NCI-H2227 (cell line): Measurements from ENCODE around the gene FAM25A.
"Not testable (repeated sequence)": the region's sequence is repeated elsewhere in the genome, so short reads cannot be mapped to it uniquely, and the experiment has no call there.

Source experiments
- DNase-seq: peaks from one replicate; lab custom pipeline; 2025; ENCODE audit not compliant: unreplicated experiment; lab: John Stamatoyannopoulos, UW

The FAM25A gene

DNA sequence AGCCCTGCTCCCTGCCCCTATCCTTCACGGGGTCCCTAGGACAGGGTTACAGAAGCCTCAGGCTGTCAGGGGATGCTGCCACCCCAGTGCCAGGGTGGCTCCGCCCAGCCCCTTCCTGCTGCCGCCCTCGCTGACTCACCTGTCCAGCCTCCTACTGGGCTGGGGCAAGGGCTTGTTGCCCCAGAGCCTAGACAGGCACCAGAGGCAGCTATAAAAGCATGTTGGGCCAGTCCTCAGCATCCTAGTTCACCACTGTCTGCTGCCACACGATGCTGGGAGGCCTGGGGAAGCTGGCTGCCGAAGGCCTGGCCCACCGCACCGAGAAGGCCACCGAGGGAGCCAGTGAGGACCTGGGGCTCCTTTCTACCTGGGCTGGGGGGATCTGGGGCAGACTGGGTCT is at the start of gene FAM25A:
FAM25A (plus strand) TSS at position 239 of the 400 bp plus-strand sequence; CDS start at position 270, 31 bp downstream.
- not testable (repeated sequence) for DNase-seq

DNA sequence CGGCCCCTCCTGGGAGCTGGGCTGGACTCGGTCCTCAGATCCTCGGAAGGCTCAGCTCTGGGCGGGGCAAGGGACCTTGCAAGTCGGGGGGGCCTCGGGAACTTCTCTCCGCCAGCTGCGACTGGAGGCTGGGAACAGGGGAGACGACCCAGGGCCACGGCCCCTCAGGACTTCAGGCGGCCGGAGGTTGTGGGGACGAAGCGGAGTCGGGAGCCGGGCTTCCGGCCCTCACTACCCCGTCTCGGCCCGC is 49.2 kb upstream of the FAM25A start:
- peak; percentile 66 for DNase-seq

DNA sequence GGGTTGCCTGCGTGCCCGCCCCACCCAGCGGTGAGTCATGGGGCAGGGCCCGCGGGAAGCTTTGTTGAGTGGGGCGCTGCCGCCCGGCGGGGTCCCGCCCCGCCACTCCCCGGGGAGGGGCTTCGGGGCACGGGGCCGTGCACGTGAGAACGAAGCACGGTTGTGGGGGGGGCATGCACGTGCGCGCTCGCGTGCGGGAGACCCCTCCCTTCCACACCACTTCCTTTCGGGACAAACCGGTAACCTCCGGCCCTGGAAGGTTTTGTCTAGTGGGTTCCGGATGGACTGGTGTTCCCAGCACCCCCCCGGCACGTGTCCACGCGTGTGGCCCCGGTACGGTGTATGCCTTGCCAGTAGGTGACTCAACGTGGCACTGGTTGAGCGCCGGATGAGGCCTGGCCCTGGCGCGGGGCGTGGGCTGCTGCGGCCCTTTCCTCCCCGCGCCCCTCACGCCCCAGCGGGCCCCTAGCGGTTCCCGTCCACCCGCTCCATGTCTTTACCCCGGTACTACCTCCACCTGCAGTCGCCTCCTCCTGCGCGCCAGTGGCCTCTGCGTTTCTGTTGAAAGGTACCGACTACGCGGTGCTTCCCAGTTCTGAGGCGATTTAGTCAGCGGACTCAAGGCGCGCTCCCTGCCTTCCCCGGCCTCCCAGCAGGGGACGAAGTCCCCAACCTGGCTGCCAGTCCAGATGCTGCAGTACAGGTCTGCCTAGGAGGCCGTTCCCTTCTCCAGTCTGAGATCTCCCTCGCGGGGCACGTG is 48.7 kb upstream of the FAM25A start:
- DNase-seq, result peak; percentile 85

DNA sequence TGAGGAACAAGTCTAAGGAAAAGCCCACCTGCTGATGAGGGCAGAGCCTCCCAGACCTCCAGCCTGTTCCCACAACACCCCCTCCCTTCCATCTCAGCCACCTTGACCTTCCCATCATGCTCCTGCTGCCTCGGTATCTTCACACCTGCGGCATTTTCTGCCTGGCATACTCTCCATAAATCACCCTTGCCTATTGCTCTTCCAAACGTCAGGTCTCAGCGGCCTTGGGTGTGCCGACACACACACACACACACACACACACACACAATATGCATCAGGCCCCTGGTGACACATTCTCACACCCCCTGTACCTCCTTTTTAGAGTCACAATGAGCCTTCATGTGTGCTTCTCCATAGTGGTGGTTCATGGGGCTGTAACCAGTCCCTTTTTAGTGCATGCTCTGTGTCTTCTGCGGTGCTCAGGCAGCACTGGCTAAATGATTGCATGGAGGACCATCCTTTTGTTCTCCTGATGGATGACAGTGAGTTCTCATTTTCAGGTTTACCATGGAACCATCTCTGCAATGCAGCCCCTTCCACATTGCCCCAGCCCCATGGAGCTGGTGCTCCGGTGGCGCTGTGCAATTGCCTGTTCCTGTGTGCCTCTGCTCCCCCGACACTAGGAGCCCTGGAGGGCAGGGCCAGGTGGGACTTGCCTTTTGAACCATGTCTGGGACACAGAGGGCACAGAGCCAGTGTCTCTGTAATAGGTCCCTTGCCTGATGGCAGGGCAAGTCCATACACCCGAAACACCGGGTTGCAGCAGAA is 47.3 kb upstream of the FAM25A start:
- no peak for DNase-seq

DNA sequence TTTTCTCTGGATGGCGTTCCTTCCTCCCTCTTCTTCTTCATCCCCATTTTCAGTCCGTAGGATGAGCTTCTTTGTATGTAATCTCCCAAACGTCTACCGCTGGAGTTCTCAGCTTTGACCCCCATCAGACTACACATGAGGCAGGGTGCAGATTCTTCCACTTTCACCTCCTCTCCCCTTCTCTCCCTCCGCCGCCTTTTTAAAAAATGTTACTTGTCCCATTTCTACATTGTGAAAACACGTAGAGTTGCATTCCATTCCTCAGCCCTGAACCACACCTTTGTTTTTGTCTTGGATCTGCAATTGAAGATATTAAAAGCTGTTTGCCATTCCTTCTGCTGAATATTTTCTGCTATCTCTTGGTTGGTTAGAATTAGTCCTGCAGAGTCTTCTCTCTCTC is 45.6 kb upstream of the FAM25A start:
- DNase-seq, result no peak

DNA sequence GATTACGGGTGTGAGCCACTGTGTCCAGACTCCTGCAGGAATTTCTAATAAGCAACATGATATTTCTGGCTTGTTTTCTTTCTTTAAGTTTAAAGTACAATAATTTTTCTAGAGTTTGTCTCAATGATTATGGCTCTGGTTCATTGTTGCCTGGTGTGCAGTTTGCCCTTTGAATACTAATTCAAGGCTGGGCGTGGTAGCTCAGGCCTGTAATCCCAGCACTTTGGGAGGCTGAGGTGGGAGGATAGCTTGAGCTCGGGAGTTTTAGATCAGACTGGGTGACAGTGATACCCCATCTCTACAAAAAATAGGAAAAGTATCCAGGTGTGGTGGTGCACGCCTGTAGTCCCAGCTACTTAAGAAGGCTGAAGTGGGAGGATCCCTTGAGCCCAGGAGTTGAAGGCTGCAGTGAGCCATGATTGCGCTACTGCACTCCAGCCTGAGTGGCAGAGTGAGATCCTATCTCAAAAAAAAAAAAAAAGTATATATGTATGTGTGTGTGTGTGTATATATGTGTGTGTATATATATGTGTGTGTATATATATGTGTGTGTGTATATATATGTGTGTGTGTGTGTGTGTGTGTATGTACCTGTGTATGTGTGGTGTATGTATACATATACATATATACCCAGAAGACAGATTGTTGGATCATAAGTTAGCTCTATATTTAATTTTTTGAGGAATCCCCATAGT is 43.6 kb upstream of the FAM25A start:
- no peak for DNase-seq

DNA sequence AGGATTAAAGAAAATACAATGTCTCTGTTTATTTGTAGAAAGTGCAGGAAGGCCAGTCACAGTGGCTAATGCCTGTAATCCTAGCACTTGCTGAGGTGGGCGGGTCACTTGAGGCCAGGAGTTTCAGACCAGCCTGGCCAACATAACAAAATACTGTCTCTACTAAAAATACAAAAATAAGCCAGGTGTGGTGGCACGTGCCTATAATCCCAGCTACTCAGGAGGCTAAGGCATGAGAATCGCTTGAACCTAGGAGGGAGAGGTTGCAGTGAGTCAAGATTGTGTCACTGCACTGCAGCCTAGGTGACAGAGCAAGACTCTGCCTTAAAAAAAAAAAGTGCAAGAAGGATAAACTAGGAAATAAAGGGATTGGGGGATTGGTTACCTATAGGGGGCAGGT is 41.6 kb upstream of the FAM25A start:
- not testable (repeated sequence) for DNase-seq

DNA sequence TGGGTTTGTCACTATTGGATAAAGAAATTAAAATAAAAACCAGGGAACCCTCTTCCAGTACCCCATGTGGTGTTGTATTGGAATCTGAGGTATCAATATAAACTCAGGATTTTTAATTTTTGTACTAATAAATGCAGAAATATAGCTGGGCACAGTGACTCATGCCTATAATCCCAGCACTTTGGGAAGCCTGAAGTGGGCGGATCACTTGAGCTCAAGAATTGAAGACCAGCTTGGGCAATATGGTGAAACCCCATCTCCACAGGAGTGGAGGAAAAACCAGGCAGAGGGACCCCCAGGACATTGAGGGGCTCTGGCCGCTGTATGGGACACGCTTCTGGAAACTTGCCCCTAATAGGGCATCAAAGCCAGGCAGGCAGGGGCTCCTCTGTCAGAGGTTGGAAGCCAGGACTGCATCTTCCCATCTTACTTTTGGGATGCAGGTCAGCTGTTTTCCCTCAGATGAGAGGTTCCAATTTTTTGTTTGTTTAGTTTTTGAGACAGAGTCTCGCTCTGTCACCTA is 40.7 kb upstream of the FAM25A start:
- DNase-seq, result no peak

DNA sequence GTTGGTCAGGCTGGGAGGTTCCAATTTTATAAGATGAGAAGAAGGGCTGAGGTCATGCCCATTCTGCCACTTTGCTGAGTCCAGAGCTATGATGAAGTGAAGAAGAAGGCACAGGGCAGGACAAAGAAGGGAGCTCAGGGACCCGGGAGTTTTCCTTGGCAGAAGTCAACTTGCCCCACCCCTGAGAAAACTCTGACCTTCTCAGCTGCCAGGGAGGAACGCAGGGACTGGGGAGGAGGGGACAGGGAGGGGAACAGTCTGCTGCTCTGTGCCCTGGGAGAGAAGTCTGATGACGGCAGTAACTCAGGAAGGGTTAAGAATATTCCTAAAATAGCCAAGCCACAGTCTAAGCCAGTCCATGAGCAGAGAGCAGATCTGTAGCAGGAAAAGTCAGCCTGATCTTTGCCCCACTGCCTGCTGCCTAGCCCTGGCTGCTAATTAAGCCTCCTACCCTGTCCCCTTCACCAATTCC is 40.1 kb upstream of the FAM25A start:
- DNase-seq, result no peak

DNA sequence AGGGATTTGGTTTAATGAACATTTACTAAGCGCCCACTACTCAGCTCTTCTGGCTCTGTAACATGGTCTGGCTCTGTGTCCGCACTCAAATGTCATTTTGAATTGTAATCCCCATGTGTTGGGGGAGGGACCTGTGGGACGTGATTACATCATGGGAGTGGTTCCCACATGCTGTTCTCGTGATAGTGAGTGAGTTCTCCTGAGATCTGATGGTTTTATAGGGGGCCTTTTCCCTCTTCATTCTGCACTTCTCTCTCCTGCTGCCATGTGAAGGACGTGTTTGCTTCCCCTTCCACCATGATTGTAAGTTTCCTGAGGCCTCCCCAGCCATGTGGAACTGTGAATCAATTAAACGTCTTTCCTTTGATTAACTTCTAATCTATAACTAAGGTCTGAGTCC is 39.1 kb upstream of the FAM25A start:
- DNase-seq, result not testable (repeated sequence)

DNA sequence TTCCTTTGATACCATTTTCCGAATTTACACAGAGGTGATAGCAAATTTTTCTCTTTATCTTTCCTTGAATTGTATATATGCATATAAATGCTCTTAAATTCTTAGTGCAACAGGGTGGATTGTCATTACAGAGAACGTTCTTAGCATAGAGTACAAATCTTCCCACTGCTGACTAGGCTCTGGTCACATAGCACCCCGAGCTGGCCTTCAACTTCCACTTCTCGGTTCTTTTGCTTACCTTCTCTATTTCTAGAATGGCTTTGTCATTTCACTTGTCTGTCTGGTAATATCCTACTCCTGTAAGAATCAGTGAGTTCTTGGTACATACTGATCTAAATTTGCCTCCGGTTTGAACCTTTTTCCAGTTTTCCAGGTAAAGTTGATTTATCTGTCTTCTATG is 38.4 kb upstream of the FAM25A start:
- DNase-seq, result no peak

DNA sequence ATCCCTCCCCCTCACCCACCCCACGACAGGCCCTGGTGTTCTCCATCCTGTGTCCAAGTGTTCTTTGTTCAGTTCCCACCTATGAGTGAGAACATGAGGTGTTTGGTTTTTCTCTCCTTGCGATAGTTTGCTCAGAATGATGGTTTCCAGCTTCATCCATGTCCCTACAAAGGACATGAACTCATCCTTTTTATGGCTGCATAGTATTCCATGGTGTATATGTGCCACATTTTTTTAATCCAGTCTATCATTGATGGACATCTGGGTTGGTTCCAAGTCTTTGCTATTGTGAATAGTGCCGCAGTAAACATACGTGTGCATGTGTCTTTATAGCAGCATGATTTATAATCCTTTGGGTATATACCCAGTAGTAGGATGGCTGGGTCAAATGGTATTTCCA is 35.6 kb upstream of the FAM25A start:
- DNase-seq, result not testable (repeated sequence)

DNA sequence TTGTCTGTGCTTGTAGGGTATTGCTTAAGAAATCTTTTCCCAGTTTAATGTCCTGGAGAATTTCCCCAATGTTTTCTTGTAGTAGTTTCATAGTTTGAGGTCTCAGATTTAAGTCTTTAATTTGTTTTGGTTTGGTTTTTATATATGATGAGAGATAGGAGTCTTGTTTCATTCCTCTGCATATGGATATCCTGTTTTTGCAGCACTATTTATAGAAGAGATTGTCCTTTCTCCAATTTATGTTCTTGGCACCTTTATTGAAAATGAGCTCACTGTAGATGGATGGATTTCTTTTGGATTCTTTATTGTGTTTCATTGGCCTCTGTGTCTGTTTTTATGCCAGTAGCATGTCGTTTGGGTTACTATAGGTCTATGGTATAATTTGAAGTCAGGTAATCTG is 31.6 kb upstream of the FAM25A start:
- no peak for DNase-seq

DNA sequence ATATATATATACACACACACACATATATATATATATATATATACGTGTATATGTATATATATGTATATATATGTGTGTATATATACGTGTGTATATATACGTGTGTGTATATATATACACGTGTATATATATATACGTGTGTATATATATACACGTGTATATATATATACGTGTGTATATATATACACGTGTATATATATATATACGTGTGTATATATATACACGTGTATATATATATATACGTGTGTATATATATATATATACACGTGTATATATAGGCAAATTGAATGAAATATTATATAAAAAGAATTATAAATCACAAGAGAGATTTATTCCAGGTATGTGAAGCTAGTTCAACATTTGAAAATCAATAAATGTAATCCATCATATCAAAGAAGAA is 28.7 kb upstream of the FAM25A start:
- not testable (repeated sequence) for DNase-seq

DNA sequence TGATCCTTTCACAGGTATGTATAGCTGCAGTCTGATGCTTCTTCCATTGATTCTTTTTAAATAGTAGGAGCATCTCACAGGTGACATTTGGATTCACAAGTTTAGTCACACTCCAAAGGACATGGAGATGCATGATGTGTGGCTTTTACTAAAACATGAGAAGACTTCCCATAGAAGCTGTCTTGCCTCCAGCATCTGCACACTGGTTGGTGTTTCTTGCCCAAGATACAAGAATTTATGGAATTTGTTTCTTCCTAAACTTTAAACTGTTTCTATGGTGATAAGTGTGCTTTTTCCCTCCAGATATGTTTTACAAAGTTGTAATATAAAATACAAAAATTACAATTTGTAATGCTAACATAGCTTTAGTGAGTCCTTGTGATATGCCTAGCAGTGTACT is 27.6 kb upstream of the FAM25A start:
- no peak for DNase-seq

DNA sequence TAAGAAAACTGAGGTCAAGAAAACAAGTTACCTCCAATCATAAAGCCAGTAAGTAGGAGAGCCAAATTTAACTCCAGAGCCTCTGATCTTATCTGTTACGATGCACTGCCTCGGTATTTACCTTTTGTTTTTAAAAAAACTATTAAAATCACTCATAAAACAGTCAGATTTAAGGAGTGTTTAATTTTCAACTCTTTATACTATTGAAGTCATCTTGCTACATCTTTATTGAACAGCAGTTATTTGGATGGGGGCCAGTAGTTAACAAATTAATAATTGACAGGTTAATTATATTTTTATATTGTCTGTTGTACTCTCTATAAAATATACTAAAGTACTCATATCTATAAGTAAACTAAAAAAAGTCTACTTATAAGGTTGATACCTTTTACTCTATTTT is 27.2 kb upstream of the FAM25A start:
- no peak for DNase-seq

DNA sequence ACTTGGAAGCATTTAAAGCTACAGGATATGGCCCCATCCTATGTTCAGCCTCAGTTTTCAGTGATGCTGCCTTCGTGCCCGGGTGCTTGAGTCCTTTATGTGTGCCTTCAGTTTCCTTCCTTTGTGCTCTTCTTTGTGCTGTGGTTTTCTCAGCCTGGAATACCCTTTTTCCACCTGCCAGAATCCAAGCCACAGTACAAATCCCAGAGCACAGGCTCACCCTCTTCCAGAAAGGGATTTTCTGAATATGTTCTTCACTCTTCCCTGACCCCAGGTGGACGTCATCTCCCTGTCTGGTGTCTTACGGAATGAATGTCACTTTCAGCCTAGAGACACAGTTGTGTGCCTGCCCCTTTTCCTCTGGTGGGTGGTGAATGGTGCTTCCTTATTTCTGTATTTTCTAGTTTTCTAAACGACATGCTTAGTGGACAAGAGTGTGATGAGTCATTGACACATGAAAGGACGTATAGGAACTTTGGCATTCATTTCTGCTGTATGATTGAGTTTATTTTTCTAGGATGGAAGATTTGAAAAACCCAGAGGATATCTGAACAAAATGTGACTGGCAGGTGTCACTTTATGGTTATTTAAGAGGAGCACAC is 20.2 kb upstream of the FAM25A start:
- not testable (repeated sequence) for DNase-seq

DNA sequence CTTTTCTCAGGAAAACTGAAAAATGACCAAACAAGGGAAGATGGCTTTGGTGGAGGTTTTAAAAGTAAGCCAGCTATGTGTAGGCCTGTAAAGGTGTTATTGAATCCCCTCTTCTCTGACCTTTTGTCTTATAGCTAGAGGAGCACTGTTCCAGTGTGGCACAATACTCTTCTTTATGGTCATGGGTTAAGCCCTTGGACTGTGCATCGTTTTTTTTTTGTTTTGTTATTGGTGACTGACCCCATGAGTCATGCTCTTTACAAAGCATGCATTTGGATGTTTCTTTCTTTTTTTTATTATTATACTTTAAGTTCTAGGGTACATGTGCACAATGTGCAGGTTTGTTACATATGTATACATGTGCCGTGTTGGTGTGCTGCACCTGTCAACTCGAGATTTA is 19.6 kb upstream of the FAM25A start:
- DNase-seq, result no peak

DNA sequence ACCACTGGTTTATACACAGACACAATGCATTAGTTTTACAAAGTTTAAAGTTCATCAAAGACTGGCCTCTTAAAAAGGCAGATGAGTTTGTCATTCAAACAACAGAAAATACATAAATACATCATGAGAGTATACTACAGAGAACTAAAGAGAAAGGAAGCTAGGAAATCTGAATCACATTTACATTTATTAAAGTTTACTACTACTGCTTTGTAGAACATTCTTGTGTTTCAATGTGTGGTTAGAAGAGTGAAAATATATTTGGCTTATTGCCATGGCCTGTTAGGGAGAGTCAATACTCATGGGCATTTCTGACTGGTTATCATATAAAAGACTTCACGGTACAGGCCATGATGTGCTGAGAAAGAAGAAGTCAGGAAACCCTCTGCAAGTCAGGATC is 13.0 kb upstream of the FAM25A start:
- DNase-seq, result not testable (repeated sequence)

DNA sequence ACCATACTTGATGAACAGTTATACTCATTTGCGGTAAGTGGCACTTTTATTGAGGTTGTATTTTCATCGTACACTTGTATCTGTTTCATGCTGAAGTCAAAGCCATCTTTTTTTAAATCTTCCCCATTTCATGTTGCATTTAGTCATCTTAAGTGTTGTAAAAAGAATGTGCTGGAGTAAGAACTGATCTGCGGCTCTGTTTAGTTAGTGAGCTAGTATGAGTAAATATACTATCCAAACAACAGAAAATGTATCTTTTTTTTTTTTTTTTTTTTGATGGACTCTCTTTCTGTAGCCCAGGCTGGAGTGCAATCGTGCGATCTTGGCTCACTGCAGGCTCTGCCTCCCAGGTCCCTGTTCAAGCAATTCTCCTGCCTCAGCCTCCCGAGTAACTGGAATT is 12.4 kb upstream of the FAM25A start:
- not testable (repeated sequence) for DNase-seq

DNA sequence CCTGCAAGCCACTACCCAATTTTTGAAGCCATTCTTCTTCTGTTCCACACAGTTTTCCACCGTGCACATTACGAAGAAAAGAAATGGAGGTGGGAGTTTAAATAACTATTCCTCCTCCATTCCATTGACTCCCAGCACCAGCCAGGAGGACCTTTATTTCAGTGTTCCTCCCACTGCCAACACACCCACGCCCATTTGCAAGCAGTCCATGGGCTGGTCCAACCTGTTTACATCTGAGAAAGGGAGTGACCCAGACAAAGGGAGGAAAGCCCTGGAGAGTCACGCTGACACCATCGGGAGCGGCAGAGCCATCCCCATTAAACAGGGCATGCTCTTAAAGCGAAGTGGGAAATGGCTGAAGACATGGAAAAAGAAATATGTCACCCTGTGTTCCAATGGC is 11.8 kb upstream of the FAM25A start:
- DNase-seq, result not testable (repeated sequence)
